Measurements from ENCODE around the gene TSPY10. TPM values are rescaled to one million over a fixed set of nuclear protein-coding genes. Genes with fewer than 3 reads are reported as not detected.
"Not testable (repeated sequence)": the region's sequence is repeated elsewhere in the genome, so short reads cannot be mapped to it uniquely, and the experiment has no call there.

The TSPY10 gene
- polyA plus RNA-seq (ENCODE audit: insufficient read length) = not detected

- not testable (repeated sequence) for DNase-seq (ENCODE audit: low read depth)
Observed at GRCh38 chrY:9527580-9527979, at the start of gene TSPY10. Gene TSPY10, plus strand, starts transcription at chrY:9527880. Its CDS starts 46 bp downstream, at chrY:9527926.

GRCh38 chrY:9486967-9487366 lies 40.7 kb upstream of the TSPY10 start, which contains the start of gene TSPY9:
Gene TSPY9, plus strand, starts transcription at chrY:9487267. Its CDS starts 46 bp downstream, at chrY:9487313.
- not testable (repeated sequence) for DNase-seq (ENCODE audit: low read depth)

GRCh38 chrY:9504396-9504795 lies 23.3 kb upstream of the TSPY10 start:
- not testable (repeated sequence) for DNase-seq (ENCODE audit: low read depth)

- DNase-seq (ENCODE audit: low read depth) = not testable (repeated sequence)
Observed at GRCh38 chrY:9516287-9516686, 11.4 kb upstream of the TSPY10 start.

Other genes with a start within 250 kb of the TSPY10 start
- gene TSPY4, start 190.4 kb upstream of the TSPY10 start, polyA plus RNA-seq (ENCODE audit: insufficient read length) = not detected
- not detected for gene TSPY8, start 170.1 kb upstream of the TSPY10 start, polyA plus RNA-seq (ENCODE audit: insufficient read length)
- not detected for gene TSPY3, start 129.5 kb upstream of the TSPY10 start, polyA plus RNA-seq (ENCODE audit: insufficient read length)
- gene TSPY1, start 60.9 kb upstream of the TSPY10 start, polyA plus RNA-seq (ENCODE audit: insufficient read length) = not detected
- gene TSPY9, start 40.6 kb upstream of the TSPY10 start, polyA plus RNA-seq (ENCODE audit: insufficient read length) = not detected

All from forelimb muscle (tissue), 1 donor.